GM12872 (cell line): ENCODE measurements around the gene WWOX.

Experiments used
- CTCF ChIP-seq: IDR thresholded peaks from 3 replicates; pipeline ENCODE4 v1.5.1; 2011; ENCODE audit warnings: low read depth, mild to moderate bottlenecking, low read length, moderate library complexity; ENCODE audit not compliant: insufficient read depth

WWOX gene

GRCh38 chr16:79213214-79213613 lies 1113.8 kb downstream of the WWOX start:
- no peak for TF ChIP-seq CTCF

- no peak for TF ChIP-seq CTCF
These were observed 1115.8 kb downstream of the WWOX start for GRCh38 chr16:79215289-79215688.

GRCh38 chr16:79217375-79218011 lies 1118.0 kb downstream of the WWOX start:
- TF ChIP-seq CTCF: no peak

GRCh38 chr16:79218351-79218750 lies 1118.9 kb downstream of the WWOX start:
- no peak for TF ChIP-seq CTCF

- TF ChIP-seq CTCF: no peak
These were observed 1129.9 kb downstream of the WWOX start for GRCh38 chr16:79229361-79229760.

- TF ChIP-seq CTCF: no peak
These were observed 1147.9 kb downstream of the WWOX start for GRCh38 chr16:79247386-79247785.

- no peak for TF ChIP-seq CTCF
These were observed 1148.9 kb downstream of the WWOX start for GRCh38 chr16:79248351-79248750.
